Fibroblast of villous mesenchyme (primary cell): ENCODE measurements around the gene PLXNB3. TPM values are rescaled to one million over a fixed set of nuclear protein-coding genes. Genes with fewer than 3 reads are reported as not detected.

Source experiments
- DNase-seq: peaks from one replicate; pipeline ENCODE4 v3.0.0-alpha.2; 2010; ENCODE audit warnings: low read depth
- H3K4me3 ChIP-seq: 2 replicates; pipeline ENCODE4 v1.5.1; 2011; ENCODE audit warnings: low read depth, mild to moderate bottlenecking, low read length
- total RNA-seq: library from RNA; depleted of rRNA; stranded (reverse); fragments of >200 nt; gene quantifications from 2 replicates; pipeline ENCODE4 v1.2.3, GENCODE V29; 2012
- TF ChIP-seq, protein P1 (sequence below): IDR thresholded peaks from 2 replicates; pipeline ENCODE4 v1.5.1; 2012; ENCODE audit warnings: low read depth, mild to moderate bottlenecking, low read length; ENCODE audit not compliant: insufficient read depth

Gene PLXNB3
- total RNA-seq, 1 donor: 3.0 TPM

GRCh38 chrX:153799326-153799725, 35.3 kb downstream of the PLXNB3 start:
- H3K4me3 ChIP-seq: no peak overlapping the region
- TF ChIP-seq, protein P1, sequence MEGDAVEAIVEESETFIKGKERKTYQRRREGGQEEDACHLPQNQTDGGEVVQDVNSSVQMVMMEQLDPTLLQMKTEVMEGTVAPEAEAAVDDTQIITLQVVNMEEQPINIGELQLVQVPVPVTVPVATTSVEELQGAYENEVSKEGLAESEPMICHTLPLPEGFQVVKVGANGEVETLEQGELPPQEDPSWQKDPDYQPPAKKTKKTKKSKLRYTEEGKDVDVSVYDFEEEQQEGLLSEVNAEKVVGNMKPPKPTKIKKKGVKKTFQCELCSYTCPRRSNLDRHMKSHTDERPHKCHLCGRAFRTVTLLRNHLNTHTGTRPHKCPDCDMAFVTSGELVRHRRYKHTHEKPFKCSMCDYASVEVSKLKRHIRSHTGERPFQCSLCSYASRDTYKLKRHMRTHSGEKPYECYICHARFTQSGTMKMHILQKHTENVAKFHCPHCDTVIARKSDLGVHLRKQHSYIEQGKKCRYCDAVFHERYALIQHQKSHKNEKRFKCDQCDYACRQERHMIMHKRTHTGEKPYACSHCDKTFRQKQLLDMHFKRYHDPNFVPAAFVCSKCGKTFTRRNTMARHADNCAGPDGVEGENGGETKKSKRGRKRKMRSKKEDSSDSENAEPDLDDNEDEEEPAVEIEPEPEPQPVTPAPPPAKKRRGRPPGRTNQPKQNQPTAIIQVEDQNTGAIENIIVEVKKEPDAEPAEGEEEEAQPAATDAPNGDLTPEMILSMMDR: no peak
- no peak for DNase-seq

DNA sequence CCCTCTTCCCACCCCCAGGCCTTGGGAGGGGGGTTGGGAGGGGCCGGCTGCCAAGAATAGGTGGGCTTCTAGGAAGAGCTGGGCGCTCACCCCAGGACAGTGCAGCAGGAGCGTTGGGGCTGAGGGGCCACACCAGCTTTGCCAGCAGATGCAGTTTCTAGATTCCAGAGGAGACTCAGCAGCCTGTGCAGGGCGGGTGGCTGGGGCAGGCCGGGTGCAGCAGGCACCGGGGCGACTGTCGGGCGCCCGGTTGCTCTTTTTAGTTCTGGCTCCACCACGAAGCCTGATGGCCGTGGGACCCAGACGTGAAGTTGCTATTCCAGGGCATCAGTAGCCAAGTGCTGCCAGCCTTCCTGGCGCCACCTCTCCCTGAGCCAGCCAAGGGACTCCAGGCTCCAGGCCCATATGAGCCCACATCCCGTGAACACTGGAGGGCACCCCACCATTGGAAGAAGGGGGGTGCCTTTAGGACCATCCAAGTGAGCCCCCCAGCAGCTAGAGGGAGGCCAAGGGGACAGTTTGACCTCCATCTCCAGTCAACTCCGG, 36.2 kb downstream of the PLXNB3 start:
- TF ChIP-seq, protein P1: no peak
- DNase-seq: no peak
- H3K4me3 ChIP-seq: no peak overlapping the region

GRCh38 chrX:153800746-153801145, 36.7 kb downstream of the PLXNB3 start:
- no peak for DNase-seq
- TF ChIP-seq, protein P1: no peak
- no peak overlapping the region for H3K4me3 ChIP-seq

DNA sequence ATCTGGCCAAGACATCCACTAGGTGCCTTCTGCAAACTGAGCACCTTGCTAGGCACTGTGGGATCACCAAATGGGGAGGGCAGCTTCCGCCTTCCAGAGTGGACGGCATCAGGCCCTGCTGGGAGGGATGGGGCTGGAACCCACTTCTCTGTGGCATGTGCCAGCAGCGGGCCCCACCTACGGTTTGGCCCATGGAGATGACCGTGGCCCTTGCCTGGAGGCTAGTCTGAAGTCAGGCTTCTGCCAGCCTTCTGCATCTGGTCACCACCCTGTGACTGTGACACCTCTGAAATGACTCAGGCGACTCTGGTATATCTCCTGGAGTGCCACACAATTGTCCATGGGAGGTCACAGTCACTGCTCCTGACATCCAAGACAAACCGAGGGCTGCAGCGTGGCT, 37.6 kb downstream of the PLXNB3 start:
- TF ChIP-seq, protein P1: no peak
- H3K4me3 ChIP-seq: no peak overlapping the region
- no peak for DNase-seq

DNA sequence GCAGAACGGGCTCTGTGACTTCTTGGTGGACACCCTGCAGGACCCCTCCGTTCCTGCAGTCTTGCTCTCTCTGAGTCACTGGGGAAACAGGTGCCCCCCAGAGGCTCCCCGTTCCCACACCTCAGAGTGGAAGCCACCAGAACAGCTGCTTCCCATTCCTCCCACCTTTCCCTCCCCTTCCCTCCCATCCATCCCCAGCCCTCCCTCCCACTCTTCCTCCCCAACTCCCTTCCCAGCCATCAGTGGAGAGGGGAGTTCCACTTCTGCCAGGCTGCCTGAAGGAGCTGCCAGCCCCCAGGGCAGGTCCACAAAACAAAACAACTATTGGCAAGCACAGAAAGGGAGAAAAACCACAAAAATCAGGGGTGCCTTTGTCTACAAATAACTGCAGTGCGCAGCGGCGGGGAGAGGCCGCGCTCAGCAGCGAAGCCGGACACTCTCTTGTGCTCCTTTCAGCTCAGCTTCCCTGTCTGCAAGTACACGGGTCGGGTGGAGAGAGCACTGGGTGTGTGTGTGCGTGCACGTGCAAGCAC, 38.5 kb downstream of the PLXNB3 start:
- DNase-seq: no peak
- TF ChIP-seq, protein P1: no peak
- no peak overlapping the region for H3K4me3 ChIP-seq

- TF ChIP-seq, protein P1: no peak
- DNase-seq: no peak
- H3K4me3 ChIP-seq: no peak overlapping the region
Observed at GRCh38 chrX:153803211-153804099, 39.4 kb downstream of the PLXNB3 start.
